IPS-18a (cell line): ENCODE measurements around the gene GLTPD2.
"Not testable (repeated sequence)": the region's sequence is repeated elsewhere in the genome, so short reads cannot be mapped to it uniquely, and the experiment has no call there.

Source experiments
- H3K27ac ChIP-seq: one replicate; pipeline ENCODE4 v1.5.1; 2013; ENCODE audit warnings: low read length
- H3K27me3 ChIP-seq: one replicate; pipeline ENCODE4 v1.6.1; 2013; ENCODE audit warnings: mild to moderate bottlenecking, low read length; ENCODE audit not compliant: control insufficient read depth, insufficient read depth
- H3K36me3 ChIP-seq: one replicate; pipeline ENCODE4 v1.6.1; 2013; ENCODE audit warnings: low read depth, low read length; ENCODE audit not compliant: control insufficient read depth
- H3K4me1 ChIP-seq: one replicate; pipeline ENCODE4 v1.6.1; 2013; ENCODE audit warnings: low read depth, low read length; ENCODE audit not compliant: control insufficient read depth
- H3K4me3 ChIP-seq: one replicate; pipeline ENCODE4 v1.5.1; 2013; ENCODE audit warnings: low read length
- H3K9ac ChIP-seq: one replicate; pipeline ENCODE4 v1.6.1; 2013; ENCODE audit warnings: mild to moderate bottlenecking, low read length, moderate library complexity
- H3K9me3 ChIP-seq: one replicate; pipeline ENCODE4 v1.6.1; 2013; ENCODE audit warnings: low read depth, low read length; ENCODE audit not compliant: control insufficient read depth

GLTPD2 gene

GRCh38 chr17:4815043-4815675, 26.4 kb downstream of the GLTPD2 start:
- Histone ChIP-seq H3K4me3 (no peak overlapping the region), H3K27ac (no peak overlapping the region), H3K4me1 (no peaks in the 10 kb centered on the region), H3K9me3 (no peaks in the 10 kb centered on the region), H3K9ac (no peak overlapping the region), H3K27me3 (no peaks in the 10 kb centered on the region), H3K36me3 (peaks cover 30% of the 10 kb centered on the region)

GRCh38 chr17:4816826-4817225, 28.1 kb downstream of the GLTPD2 start:
- Histone ChIP-seq H3K4me3 (no peak overlapping the region), H3K36me3 (peaks cover 27% of the 10 kb centered on the region), H3K27me3 (no peaks in the 10 kb centered on the region), H3K4me1 (no peaks in the 10 kb centered on the region), H3K9me3 (no peaks in the 10 kb centered on the region), H3K9ac (no peak overlapping the region), H3K27ac (no peak overlapping the region)

- H3K4me3 ChIP-seq = no peak overlapping the region
- H3K9me3 ChIP-seq = no peaks in the 10 kb centered on the region
- H3K9ac ChIP-seq = no peak overlapping the region
- H3K27me3 ChIP-seq = no peaks in the 10 kb centered on the region
- H3K27ac ChIP-seq = no peak overlapping the region
- peaks cover 27% of the 10 kb centered on the region for H3K36me3 ChIP-seq
- H3K4me1 ChIP-seq = no peaks in the 10 kb centered on the region
Observed at GRCh38 chr17:4818276-4818675, 29.5 kb downstream of the GLTPD2 start.

- no peaks in the 10 kb centered on the region for H3K4me1 ChIP-seq
- H3K4me3 ChIP-seq = no peak overlapping the region
- H3K36me3 ChIP-seq = peaks cover 10% of the 10 kb centered on the region
- no peak overlapping the region for H3K9ac ChIP-seq
- no peak overlapping the region for H3K27ac ChIP-seq
- no peaks in the 10 kb centered on the region for H3K9me3 ChIP-seq
- no peaks in the 10 kb centered on the region for H3K27me3 ChIP-seq
Observed at GRCh38 chr17:4822835-4823234, 34.1 kb downstream of the GLTPD2 start.

GRCh38 chr17:4823373-4824089, 34.8 kb downstream of the GLTPD2 start:
- Histone ChIP-seq H3K36me3 (peaks cover 9% of the 10 kb centered on the region), H3K4me3 (no peak overlapping the region), H3K27me3 (no peaks in the 10 kb centered on the region), H3K9ac (no peak overlapping the region), H3K9me3 (no peaks in the 10 kb centered on the region), H3K27ac (no peak overlapping the region), H3K4me1 (no peaks in the 10 kb centered on the region)

GRCh38 chr17:4827399-4827798, 38.6 kb downstream of the GLTPD2 start:
- H3K36me3 ChIP-seq = no peaks in the 10 kb centered on the region
- H3K27me3 ChIP-seq = no peaks in the 10 kb centered on the region
- H3K27ac ChIP-seq = no peak overlapping the region
- H3K4me1 ChIP-seq = no peaks in the 10 kb centered on the region
- H3K9ac ChIP-seq = no peak overlapping the region
- H3K9me3 ChIP-seq = no peaks in the 10 kb centered on the region
- H3K4me3 ChIP-seq = no peak overlapping the region

GRCh38 chr17:4832829-4833177, 44.0 kb downstream of the GLTPD2 start:
- not testable (repeated sequence) for H3K4me1 ChIP-seq, H3K9me3 ChIP-seq, H3K27me3 ChIP-seq, H3K27ac ChIP-seq, H3K36me3 ChIP-seq
- peak overlapping the region; percentile 65 for H3K4me3 ChIP-seq
- peak overlapping the region; percentile 61 for H3K9ac ChIP-seq

GRCh38 chr17:4833178-4833940, 44.6 kb downstream of the GLTPD2 start, which contains the start of gene MINK1:
Gene MINK1, plus strand, starts transcription at chr17:4833340. Its CDS starts 244 bp downstream, at chr17:4833584.
- Histone ChIP-seq H3K27ac (no peak within 1 kb of the TSS), H3K4me1 (no peaks in the 10 kb centered on the region), H3K9me3 (no peaks in the 10 kb centered on the region), H3K36me3 (no peaks in the 10 kb centered on the region), H3K4me3 (peak within 1 kb of the TSS; percentile 65), H3K9ac (peak within 1 kb of the TSS; percentile 61), H3K27me3 (no peaks in the 10 kb centered on the region)

GRCh38 chr17:4833941-4834680, 45.3 kb downstream of the GLTPD2 start:
- H3K27ac ChIP-seq = no peak overlapping the region
- no peaks in the 10 kb centered on the region for H3K9me3 ChIP-seq
- H3K4me3 ChIP-seq = peak overlapping the region; percentile 65
- no peaks in the 10 kb centered on the region for H3K27me3 ChIP-seq
- H3K36me3 ChIP-seq = no peaks in the 10 kb centered on the region
- peak overlapping the region; percentile 61 for H3K9ac ChIP-seq
- no peaks in the 10 kb centered on the region for H3K4me1 ChIP-seq

- peak overlapping the region; percentile 14 for H3K9ac ChIP-seq
- no peak overlapping the region for H3K27ac ChIP-seq
- no peaks in the 10 kb centered on the region for H3K27me3 ChIP-seq
- peak overlapping the region; percentile 65 for H3K4me3 ChIP-seq
- H3K4me1 ChIP-seq = no peaks in the 10 kb centered on the region
- H3K36me3 ChIP-seq = no peaks in the 10 kb centered on the region
- H3K9me3 ChIP-seq = no peaks in the 10 kb centered on the region
Observed at GRCh38 chr17:4834681-4835020, 45.9 kb downstream of the GLTPD2 start.

- no peaks in the 10 kb centered on the region for H3K27me3 ChIP-seq
- no peaks in the 10 kb centered on the region for H3K4me1 ChIP-seq
- no peak overlapping the region for H3K27ac ChIP-seq
- H3K9ac ChIP-seq = no peak overlapping the region
- no peaks in the 10 kb centered on the region for H3K9me3 ChIP-seq
- no peaks in the 10 kb centered on the region for H3K36me3 ChIP-seq
- no peak overlapping the region for H3K4me3 ChIP-seq
Observed at GRCh38 chr17:4836221-4836620, 47.5 kb downstream of the GLTPD2 start.
